Rectal smooth muscle tissue (tissue), 1 donor: ENCODE data around the gene SEPTIN14.
"Not testable (repeated sequence)": the region's sequence is repeated elsewhere in the genome, so short reads cannot be mapped to it uniquely, and the experiment has no call there.

Source experiments
- H3K27ac ChIP-seq: one replicate; pipeline ENCODE4 v1.7.0; 2013; ENCODE audit warnings: low read depth, low read length, inconsistent platforms
- H3K27me3 ChIP-seq: one replicate; pipeline ENCODE4 v1.7.0; 2013; ENCODE audit warnings: low read length; ENCODE audit not compliant: control insufficient read depth, insufficient read depth
- H3K36me3 ChIP-seq: one replicate; pipeline ENCODE4 v1.7.0; 2013; ENCODE audit warnings: low read length; ENCODE audit not compliant: control insufficient read depth, insufficient read depth
- H3K4me1 ChIP-seq: one replicate; pipeline ENCODE4 v1.7.0; 2013; ENCODE audit warnings: low read length; ENCODE audit not compliant: control insufficient read depth, insufficient read depth
- H3K4me3 ChIP-seq: one replicate; pipeline ENCODE4 v1.7.0; 2013; ENCODE audit warnings: low read length
- H3K9ac ChIP-seq: one replicate; pipeline ENCODE4 v1.7.0; 2013; ENCODE audit warnings: low read length

Gene SEPTIN14

DNA sequence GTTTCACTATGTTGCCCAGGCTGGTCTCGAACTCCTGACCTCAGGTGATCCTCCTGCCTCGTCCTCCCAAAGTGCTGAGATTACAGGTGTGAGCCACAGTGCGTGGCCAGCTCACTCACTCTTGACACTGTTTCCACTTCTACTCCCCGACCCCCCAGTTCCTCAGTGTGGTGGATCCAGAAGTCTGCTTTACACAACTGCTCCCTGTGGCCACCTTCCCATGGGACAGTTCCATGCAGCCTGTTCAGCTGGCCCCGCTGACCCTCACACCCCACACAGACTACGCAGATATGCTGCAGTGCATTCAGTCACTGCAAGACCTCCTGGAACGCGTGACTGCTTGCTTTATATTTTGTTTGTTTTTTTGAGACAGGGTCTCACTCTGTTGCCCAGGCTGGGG, 86.4 kb downstream of the SEPTIN14 start:
- H3K9ac ChIP-seq = no peak overlapping the region
- no peak overlapping the region for H3K4me3 ChIP-seq
- no peaks in the 10 kb centered on the region for H3K36me3 ChIP-seq
- no peaks in the 10 kb centered on the region for H3K27me3 ChIP-seq
- no peaks in the 10 kb centered on the region for H3K4me1 ChIP-seq
- H3K27ac ChIP-seq = no peak overlapping the region

DNA sequence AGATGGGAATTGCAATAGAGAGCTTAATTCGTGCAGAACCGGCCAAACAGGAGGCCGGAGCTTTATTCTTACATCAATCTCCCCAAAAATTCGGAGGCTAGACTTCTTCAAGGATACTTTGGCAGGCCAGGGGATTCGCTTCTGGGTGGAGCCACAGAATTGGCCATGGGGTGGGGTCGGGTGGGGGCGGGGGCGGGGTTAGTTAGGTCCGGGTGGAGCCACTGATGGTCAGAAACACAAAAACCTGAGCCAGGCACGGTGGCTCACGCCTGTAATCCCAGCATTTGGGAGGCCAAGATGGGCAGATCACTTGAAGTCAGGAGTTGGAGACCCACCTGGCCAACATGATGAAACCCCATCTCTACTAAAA, 87.5 kb downstream of the SEPTIN14 start:
- H3K4me3 ChIP-seq = no peak overlapping the region
- H3K27me3 ChIP-seq = no peaks in the 10 kb centered on the region
- H3K9ac ChIP-seq = no peak overlapping the region
- H3K4me1 ChIP-seq = no peaks in the 10 kb centered on the region
- no peak overlapping the region for H3K27ac ChIP-seq
- no peaks in the 10 kb centered on the region for H3K36me3 ChIP-seq

DNA sequence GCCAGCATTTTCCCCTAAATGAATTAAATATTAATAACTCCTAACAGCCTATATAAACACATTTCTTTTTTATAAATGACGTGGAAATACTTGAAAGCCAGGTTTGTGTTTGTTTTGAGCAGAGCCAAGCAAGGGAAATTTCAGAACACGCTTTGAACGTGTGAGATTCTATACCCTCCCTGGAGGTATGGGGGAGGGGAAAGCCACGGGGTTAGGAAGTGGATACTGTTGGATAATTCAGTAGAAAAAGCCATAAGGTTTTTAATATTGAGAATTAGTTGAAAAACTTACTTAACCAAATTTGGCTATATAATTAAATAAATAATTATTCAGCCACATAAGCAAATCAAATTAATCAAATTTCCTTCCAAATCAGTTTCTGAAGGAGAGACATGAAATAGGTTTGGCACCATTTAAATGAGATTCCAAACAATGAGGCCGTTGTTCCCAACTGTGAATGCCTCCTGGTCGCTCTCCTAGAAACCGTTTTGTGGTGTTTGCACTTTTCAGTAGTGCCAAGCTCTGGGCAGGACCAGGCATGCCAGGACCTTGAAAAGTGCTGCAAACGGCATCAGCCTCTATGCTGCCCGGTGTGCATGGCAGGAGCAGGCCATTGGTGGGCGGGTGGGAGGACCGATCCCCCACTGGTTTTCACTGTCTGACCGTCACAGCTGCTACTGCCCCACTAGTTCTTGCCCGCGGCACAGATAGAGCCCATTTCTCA, 88.1 kb downstream of the SEPTIN14 start:
- Histone ChIP-seq H3K27ac (no peak overlapping the region), H3K27me3 (no peaks in the 10 kb centered on the region), H3K4me1 (no peaks in the 10 kb centered on the region), H3K36me3 (no peaks in the 10 kb centered on the region), H3K9ac (no peak overlapping the region), H3K4me3 (no peak overlapping the region)

DNA sequence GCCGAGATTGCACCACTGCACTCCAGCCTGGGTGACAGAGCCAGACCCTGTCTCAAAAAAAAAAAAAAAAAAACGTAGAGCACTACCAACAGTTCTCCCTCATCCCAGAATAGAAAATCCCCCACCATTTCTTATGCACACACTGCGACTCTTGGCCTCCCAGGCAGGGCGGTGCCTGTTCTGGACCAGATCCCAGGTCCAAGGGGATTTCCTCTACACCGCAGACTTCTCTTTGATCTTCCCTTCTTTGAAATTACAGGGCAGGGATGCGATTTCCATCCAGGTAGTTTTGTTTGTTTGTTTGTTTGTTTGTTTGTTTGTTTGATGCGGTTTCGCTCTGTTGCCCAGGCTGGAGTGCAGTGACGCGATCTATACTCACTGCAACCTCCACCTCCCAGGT, 91.8 kb downstream of the SEPTIN14 start:
- Histone ChIP-seq H3K9ac (no peak overlapping the region), H3K4me1 (no peaks in the 10 kb centered on the region), H3K4me3 (no peak overlapping the region), H3K27me3 (no peaks in the 10 kb centered on the region), H3K36me3 (no peaks in the 10 kb centered on the region), H3K27ac (no peak overlapping the region)

DNA sequence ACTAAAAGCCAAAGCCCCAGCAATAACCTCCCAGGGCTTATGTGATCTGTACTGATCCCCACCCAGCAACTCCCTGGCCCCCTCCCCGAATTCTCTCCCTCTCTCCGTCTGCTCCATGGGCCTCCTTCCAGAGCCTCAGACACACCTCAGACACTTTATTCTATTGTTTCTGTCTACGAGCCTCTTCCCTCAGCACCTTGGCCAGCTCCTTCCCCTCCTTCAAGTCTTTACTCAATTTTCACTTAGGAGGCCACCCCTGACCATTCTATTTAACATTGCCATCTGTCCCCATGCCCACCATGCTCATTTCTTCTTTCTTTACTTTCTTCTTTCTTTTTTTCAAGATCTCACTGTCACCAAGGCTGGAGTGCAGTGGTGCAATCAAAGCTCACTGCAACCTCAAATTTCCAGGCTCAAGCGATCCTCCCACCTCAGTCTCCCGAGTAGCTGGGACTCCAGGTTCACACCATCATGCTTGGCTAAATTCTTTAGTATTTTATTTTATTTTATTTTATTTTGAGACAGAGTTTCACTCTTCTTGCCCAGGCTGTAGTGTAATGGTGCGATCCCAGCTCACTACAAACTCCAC, 109.2 kb downstream of the SEPTIN14 start:
- H3K4me3 ChIP-seq, H3K27me3 ChIP-seq: not testable (repeated sequence)

DNA sequence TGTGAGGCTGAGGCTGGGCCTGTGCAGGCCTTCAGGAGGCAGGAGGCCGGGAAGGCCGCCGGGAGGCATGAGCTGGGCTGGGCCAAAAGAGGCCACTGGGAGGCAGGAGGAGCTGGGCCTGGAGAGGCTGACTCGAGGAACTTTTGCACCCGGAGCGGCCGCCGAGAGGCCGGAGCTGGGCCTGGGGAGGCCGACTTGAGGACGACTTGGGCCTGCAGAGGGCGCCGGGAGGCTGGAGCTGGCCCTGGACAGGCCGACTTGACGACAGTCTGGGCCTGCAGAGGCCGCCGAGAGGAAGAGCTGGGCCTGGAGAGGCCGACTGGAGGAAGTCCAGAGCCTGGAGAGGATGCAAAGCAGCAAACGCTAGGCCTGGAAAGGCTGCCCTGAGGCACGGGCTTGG, 117.8 kb downstream of the SEPTIN14 start:
- H3K4me3 ChIP-seq, H3K9ac ChIP-seq, H3K27ac ChIP-seq, H3K36me3 ChIP-seq, H3K27me3 ChIP-seq, H3K4me1 ChIP-seq: not testable (repeated sequence)

More for the DNA sequence above, 109.2 kb downstream of the SEPTIN14 start:
- H3K27ac ChIP-seq, H3K36me3 ChIP-seq, H3K4me1 ChIP-seq, H3K9ac ChIP-seq: not testable (repeated sequence)
